Uterus (tissue), 2 donors: Measurements from ENCODE around the gene ADAD2.

Source experiments
- CTCF ChIP-seq, 4 experiments: fragments of 200-600 bp in 2 of 4; fragments of 450-650 bp in 2 of 4; sonication (generic) in 2 of 4; IDR thresholded peaks; one replicate each; pipeline ENCODE4 v1.5.1; 2016 to 2019; ENCODE audit warnings: antibody characterized with exemption in 4 of 4, mild to moderate bottlenecking in 2 of 4, moderate library complexity in 1 of 4
- POLR2A ChIP-seq, 2 donors: fragments of 450-650 bp; IDR thresholded peaks; one replicate each; pipeline ENCODE4 v1.6.1; 2016; ENCODE audit warnings: antibody characterized with exemption in 2 of 2, mild to moderate bottlenecking in 1 of 2, moderate library complexity in 1 of 2

- no peak for TF ChIP-seq CTCF (IDR thresholded peaks at IDR 0.05)
- TF ChIP-seq POLR2A (IDR thresholded peaks at IDR 0.05) = no peak
These were observed 8.1 kb downstream of the ADAD2 start for GRCh38 chr16:84199097-84199496.
